Activated CD8-positive, alpha-beta memory T cell treated with anti-CD3 and anti-CD28 coated beads for 48 hours (primary cell): ENCODE results near the gene HS3ST1.

ENCODE experiments used
- DNase-seq, 3 experiments: peaks; one replicate each; pipeline ENCODE4 v3.0.0-alpha.2; 2020; ENCODE audit warnings: low read depth in 2 of 3, low spot score in 2 of 3

The HS3ST1 gene

GRCh38 chr4:11428231-11428898 is at the start of gene HS3ST1:
HS3ST1 (minus strand) TSS chr4:11428894; CDS start chr4:11400005, 28,889 bp downstream.
- DNase-seq = no peak

GRCh38 chr4:11475871-11476270 is 47.2 kb upstream of the HS3ST1 start:
- DNase-seq = no peak

DNA sequence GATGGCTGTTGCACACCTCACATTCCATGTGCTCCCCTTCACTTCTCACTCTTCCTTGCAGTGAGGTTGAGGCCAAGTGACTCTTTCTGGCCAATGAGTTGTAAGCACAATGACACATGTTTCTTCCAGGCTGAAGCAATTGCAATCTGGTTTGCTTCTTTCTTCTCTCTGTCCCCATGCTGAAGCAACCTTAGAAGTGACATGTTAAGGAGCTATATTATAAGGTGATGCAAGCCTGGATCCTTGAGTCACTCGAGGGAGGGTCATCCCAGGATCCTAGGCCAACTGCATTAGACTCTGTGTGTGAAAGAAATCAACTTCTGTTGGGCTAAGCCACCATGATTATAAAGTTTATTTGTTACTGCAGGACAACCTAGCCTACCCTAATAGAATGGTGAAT is 45.5 kb upstream of the HS3ST1 start:
- no peak for DNase-seq

- no peak for DNase-seq
Measured at GRCh38 chr4:11472535-11472934, 43.8 kb upstream of the HS3ST1 start.

DNA sequence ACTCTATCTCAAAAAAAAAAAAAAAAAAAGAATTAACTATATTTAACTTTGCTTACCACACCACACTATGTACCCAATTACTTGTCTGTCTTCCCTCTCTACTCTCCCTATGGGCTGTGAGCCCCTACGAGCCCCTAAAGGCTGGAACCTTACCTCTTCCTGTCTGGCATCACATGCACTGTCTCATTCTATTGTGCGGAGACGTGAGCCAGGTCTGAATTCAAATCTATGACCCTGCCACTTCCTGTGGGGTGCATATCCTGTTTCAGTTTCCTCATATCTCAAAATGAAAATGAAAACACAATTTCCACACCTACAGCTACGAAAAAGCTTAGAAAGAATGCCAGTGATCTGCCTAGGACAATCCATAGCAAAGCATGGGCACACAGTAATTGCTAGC is 42.9 kb upstream of the HS3ST1 start:
- DNase-seq = peak in 2 of 3 experiments; percentile 7 to 26

- DNase-seq = no peak
Measured at GRCh38 chr4:11471046-11471441, 42.4 kb upstream of the HS3ST1 start.

DNA sequence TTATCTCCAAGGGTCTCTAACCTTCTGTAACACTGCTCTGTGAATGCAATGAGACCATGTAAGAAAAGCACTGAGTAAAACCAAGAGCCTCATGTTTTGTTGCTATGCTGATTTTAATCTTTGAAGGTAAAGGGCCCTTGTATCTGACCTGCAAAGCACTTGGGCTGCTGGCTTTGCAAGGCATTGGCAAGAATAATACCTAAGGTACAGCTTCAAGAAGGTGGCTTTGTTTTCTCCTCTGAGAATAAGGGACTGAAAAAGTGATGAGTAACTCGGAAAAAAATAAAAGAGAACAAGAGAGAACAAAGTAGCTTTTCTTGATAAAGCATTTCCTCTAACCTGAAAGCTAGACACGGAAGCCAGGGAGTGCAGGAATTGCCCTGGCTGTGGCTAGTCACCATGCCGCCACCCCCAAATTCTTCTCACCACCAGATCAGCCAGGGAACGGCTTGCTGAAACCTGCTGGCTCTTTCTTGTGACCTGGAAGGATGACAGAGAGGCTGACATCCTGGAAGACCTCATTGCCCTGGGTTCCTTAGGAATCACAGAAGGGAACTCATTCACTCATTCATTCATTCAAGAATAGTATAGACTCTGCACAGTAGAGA is 41.8 kb upstream of the HS3ST1 start:
- no peak for DNase-seq

- DNase-seq = no peak
Measured at GRCh38 chr4:11469650-11470437, 41.1 kb upstream of the HS3ST1 start.

GRCh38 chr4:11468901-11469300 is 40.2 kb upstream of the HS3ST1 start:
- DNase-seq = no peak

GRCh38 chr4:11467931-11468330 is 39.2 kb upstream of the HS3ST1 start:
- DNase-seq = no peak

GRCh38 chr4:11463707-11464106 is 35.0 kb upstream of the HS3ST1 start:
- no peak for DNase-seq

- DNase-seq = no peak
Measured at GRCh38 chr4:11456401-11456800, 27.7 kb upstream of the HS3ST1 start.

- no peak for DNase-seq
Measured at GRCh38 chr4:11455201-11455835, 26.6 kb upstream of the HS3ST1 start.

GRCh38 chr4:11451716-11452115 is 23.0 kb upstream of the HS3ST1 start:
- DNase-seq = no peak

GRCh38 chr4:11446155-11446811 is 17.6 kb upstream of the HS3ST1 start:
- no peak for DNase-seq

GRCh38 chr4:11441194-11441556 is 12.5 kb upstream of the HS3ST1 start:
- DNase-seq = no peak

GRCh38 chr4:11440481-11441193 is 11.9 kb upstream of the HS3ST1 start:
- DNase-seq = no peak

GRCh38 chr4:11439836-11440235 is 11.1 kb upstream of the HS3ST1 start:
- DNase-seq = no peak

- no peak for DNase-seq
Measured at GRCh38 chr4:11438647-11439046, 10.0 kb upstream of the HS3ST1 start.

- no peak for DNase-seq
Measured at GRCh38 chr4:11436673-11437072, 8.0 kb upstream of the HS3ST1 start.

DNA sequence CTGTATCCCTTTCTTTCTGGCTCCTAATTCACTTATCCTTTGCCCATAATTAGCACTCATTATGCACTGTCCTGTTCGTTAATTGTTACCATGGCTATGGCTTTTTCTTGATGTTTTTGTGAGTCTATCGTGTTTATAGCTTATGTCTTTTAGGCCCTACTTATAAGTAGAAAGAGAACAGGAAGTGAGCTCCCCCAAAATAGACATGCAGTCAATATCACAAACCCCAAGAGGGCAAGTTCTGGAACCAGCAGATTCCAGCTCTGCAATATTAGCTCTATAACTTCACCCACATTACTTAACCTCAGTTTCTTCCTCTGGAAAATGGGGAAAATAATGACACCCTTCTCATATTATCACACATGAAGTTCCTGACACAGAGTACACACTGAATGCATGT is 7.4 kb upstream of the HS3ST1 start:
- no peak for DNase-seq
